ENCODE measurements around the gene MECR.

DNA sequence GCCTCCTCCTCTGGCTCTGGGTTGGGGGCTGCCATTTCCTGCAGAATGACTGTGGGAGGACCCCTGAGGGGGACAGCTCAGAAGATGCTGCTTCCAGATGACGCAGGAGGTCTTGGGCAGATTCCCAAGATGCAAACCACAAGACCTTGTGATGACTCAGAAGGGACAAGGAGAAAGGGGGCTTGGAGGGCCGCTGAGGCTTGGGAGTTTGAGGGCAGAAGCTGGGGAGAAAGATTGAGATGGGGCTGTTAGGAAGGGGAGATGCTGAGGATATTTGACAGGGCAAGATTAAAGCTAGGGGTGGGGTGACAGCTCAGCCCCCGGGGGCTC, 13.1 kb upstream of the MECR start:
- TF ChIP-seq POLR2AphosphoS5 (IDR thresholded peaks at IDR 0.05; ENCODE audit: low read depth) = no peak
- no peak for TF ChIP-seq CREB1 (CRISPR knock-in tag; IDR thresholded peaks at IDR 0.05; ENCODE audit: low read depth)
- TF ChIP-seq CTCF (conservative IDR thresholded peaks at IDR 0.05; ENCODE audit: low read depth in 2 of 2) = no peak
- TF ChIP-seq JUNB (IDR thresholded peaks at IDR 0.05; ENCODE audit: unreplicated experiment) = no peak
- no peak for TF ChIP-seq EZH2 (IDR thresholded peaks at IDR 0.05; ENCODE audit: low read depth, unreplicated experiment)
- no peak for TF ChIP-seq ETS1 (IDR thresholded peaks at IDR 0.05)
- TF ChIP-seq REST (IDR thresholded peaks at IDR 0.05; ENCODE audit: unreplicated experiment) = no peak
- no peak for TF ChIP-seq EZH2phosphoT487 (IDR thresholded peaks at IDR 0.05; ENCODE audit: unreplicated experiment)
- TF ChIP-seq ZNF331 (CRISPR knock-in tag; IDR thresholded peaks at IDR 0.05; ENCODE audit: low read depth) = no peak
